ES-I3 (cell line): ENCODE measurements around the gene PPP1R2.
"Not testable (repeated sequence)": the region's sequence is repeated elsewhere in the genome, so short reads cannot be mapped to it uniquely, and the experiment has no call there.

Source experiments
- H3K36me3 ChIP-seq: 2 replicates; pipeline ENCODE4 v1.6.1; 2013; ENCODE audit warnings: mild to moderate bottlenecking, low read length, control low read depth, moderate library complexity; ENCODE audit not compliant: insufficient read depth
- H3K4me1 ChIP-seq: 2 replicates; pipeline ENCODE4 v1.6.1; 2013; ENCODE audit warnings: mild to moderate bottlenecking, control low read depth, low read length; ENCODE audit not compliant: insufficient read depth
- H3K9ac ChIP-seq: 2 replicates; pipeline ENCODE4 v1.6.1; 2013; ENCODE audit warnings: low read depth, mild to moderate bottlenecking, low read length, moderate library complexity
- H3K9me3 ChIP-seq: 2 replicates; pipeline ENCODE4 v1.6.1; 2013; ENCODE audit warnings: mild to moderate bottlenecking, low read length, moderate library complexity; ENCODE audit not compliant: control insufficient read depth, insufficient read depth

PPP1R2 gene

GRCh38 chr3:195542698-195543499, at the start of gene PPP1R2:
PPP1R2 (minus strand) TSS chr3:195543325; CDS start chr3:195543025, 300 bp downstream.
- Histone ChIP-seq H3K9me3 (no peaks in the 10 kb centered on the region), H3K36me3 (no peaks in the 10 kb centered on the region), H3K4me1 (peaks cover 43% of the 10 kb centered on the region), H3K9ac (peak within 1 kb of the TSS; percentile 59)

- Histone ChIP-seq H3K9ac (no peak overlapping the region), H3K4me1 (no peaks in the 10 kb centered on the region), H3K36me3 (no peaks in the 10 kb centered on the region), H3K9me3 (peaks cover 5% of the 10 kb centered on the region; the same call in 1 of the 2 replicates)
Observed at GRCh38 chr3:195591852-195592251, 48.7 kb upstream of the PPP1R2 start.

- Histone ChIP-seq H3K9me3 (peaks cover 5% of the 10 kb centered on the region; the same call in 1 of the 2 replicates), H3K4me1 (no peaks in the 10 kb centered on the region), H3K36me3 (no peaks in the 10 kb centered on the region), H3K9ac (no peak overlapping the region)
Observed at GRCh38 chr3:195591220-195591619, 48.1 kb upstream of the PPP1R2 start.

GRCh38 chr3:195590381-195590780, 47.3 kb upstream of the PPP1R2 start:
- H3K4me1 ChIP-seq, H3K9me3 ChIP-seq, H3K36me3 ChIP-seq, H3K9ac ChIP-seq: not testable (repeated sequence)

- H3K36me3 ChIP-seq, H3K4me1 ChIP-seq, H3K9me3 ChIP-seq, H3K9ac ChIP-seq: not testable (repeated sequence)
Observed at GRCh38 chr3:195589796-195590195, 46.7 kb upstream of the PPP1R2 start.

- H3K9ac ChIP-seq = no peak overlapping the region
- H3K9me3 ChIP-seq = 0 out of 2 replicates have a peak, but pooled peaks cover 2% of the 10 kb centered on the region
- no peaks in the 10 kb centered on the region for H3K36me3 ChIP-seq
- H3K4me1 ChIP-seq = no peaks in the 10 kb centered on the region; the same call in 1 of the 2 replicates
Observed at GRCh38 chr3:195587824-195588223, 44.7 kb upstream of the PPP1R2 start.

- 0 out of 2 replicates have a peak, but pooled peaks cover 2% of the 10 kb centered on the region for H3K9me3 ChIP-seq
- H3K4me1 ChIP-seq = no peaks in the 10 kb centered on the region; the same call in 1 of the 2 replicates
- H3K9ac ChIP-seq = no peak overlapping the region
- no peaks in the 10 kb centered on the region for H3K36me3 ChIP-seq
Observed at GRCh38 chr3:195587406-195587805, 44.3 kb upstream of the PPP1R2 start.

GRCh38 chr3:195584543-195584870, 41.4 kb upstream of the PPP1R2 start:
- no peak overlapping the region for H3K9ac ChIP-seq
- H3K36me3 ChIP-seq = no peaks in the 10 kb centered on the region
- no peaks in the 10 kb centered on the region; the same call in 1 of the 2 replicates for H3K4me1 ChIP-seq
- H3K9me3 ChIP-seq = 0 out of 2 replicates have a peak, but pooled peaks cover 2% of the 10 kb centered on the region

GRCh38 chr3:195583831-195584542, 40.9 kb upstream of the PPP1R2 start, which contains the start of gene APOD:
APOD (minus strand) TSS chr3:195583940; CDS start chr3:195579461, 4,479 bp downstream.
- H3K4me1 ChIP-seq = no peaks in the 10 kb centered on the region; the same call in 1 of the 2 replicates
- no peaks in the 10 kb centered on the region for H3K36me3 ChIP-seq
- H3K9me3 ChIP-seq = 0 out of 2 replicates have a peak, but pooled peaks cover 2% of the 10 kb centered on the region
- no peak within 1 kb of the TSS for H3K9ac ChIP-seq

GRCh38 chr3:195582947-195583346, 39.8 kb upstream of the PPP1R2 start:
- Histone ChIP-seq H3K9ac (no peak overlapping the region), H3K9me3 (0 out of 2 replicates have a peak, but pooled peaks cover 2% of the 10 kb centered on the region), H3K4me1 (no peaks in the 10 kb centered on the region; the same call in 1 of the 2 replicates), H3K36me3 (no peaks in the 10 kb centered on the region)

- Histone ChIP-seq H3K4me1 (no peaks in the 10 kb centered on the region; the same call in 1 of the 2 replicates), H3K9ac (no peak overlapping the region), H3K36me3 (no peaks in the 10 kb centered on the region), H3K9me3 (no peaks in the 10 kb centered on the region)
Observed at GRCh38 chr3:195580744-195581443, 37.8 kb upstream of the PPP1R2 start.

GRCh38 chr3:195579281-195579680, 36.2 kb upstream of the PPP1R2 start:
- no peak overlapping the region for H3K9ac ChIP-seq
- H3K9me3 ChIP-seq = no peaks in the 10 kb centered on the region
- H3K36me3 ChIP-seq = no peaks in the 10 kb centered on the region
- H3K4me1 ChIP-seq = no peaks in the 10 kb centered on the region; the same call in 1 of the 2 replicates

GRCh38 chr3:195578565-195578964, 35.4 kb upstream of the PPP1R2 start:
- Histone ChIP-seq H3K36me3 (no peaks in the 10 kb centered on the region), H3K4me1 (0 out of 2 replicates have a peak, but pooled peaks cover 6% of the 10 kb centered on the region), H3K9ac (no peak overlapping the region), H3K9me3 (no peaks in the 10 kb centered on the region)

GRCh38 chr3:195577645-195578177, 34.6 kb upstream of the PPP1R2 start:
- H3K9ac ChIP-seq = no peak overlapping the region
- H3K4me1 ChIP-seq = 0 out of 2 replicates have a peak, but pooled peaks cover 6% of the 10 kb centered on the region
- H3K36me3 ChIP-seq = no peaks in the 10 kb centered on the region
- H3K9me3 ChIP-seq = no peaks in the 10 kb centered on the region
